Upper lobe of left lung (tissue), 6 donors: ENCODE results near the gene MAN1C1. TPM values are rescaled to one million over a fixed set of nuclear protein-coding genes. Genes with fewer than 3 reads are reported as not detected.
A peak's percentile ranks its signal among the peaks of the same experiment; 100 is the strongest.

Experiments
- ATAC-seq, 2 donors: fragments of 200-7000 bp; cut with Tn5 transposase; one replicate each; pipeline ENCODE4 v1.9.1; 2022; ENCODE audit warnings: mild to moderate bottlenecking in 2 of 2, moderate library complexity in 2 of 2; ENCODE audit not compliant: low FRiP score in 2 of 2
- DNase-seq, 2 donors: peaks; one replicate each; pipeline ENCODE4 v3.0.0-alpha.2; 2019 to 2020
- H3K27ac ChIP-seq, 4 donors: fragments of 200-600 bp; sonication (generic); one replicate each; pipeline ENCODE4 v1.5.1; 2016 to 2019
- H3K27me3 ChIP-seq, 4 donors: fragments of 200-600 bp; sonication (generic); one replicate each; pipeline ENCODE4 v1.5.1; 2017 to 2019
- H3K36me3 ChIP-seq, 4 donors: fragments of 200-600 bp; sonication (generic); one replicate each; pipeline ENCODE4 v1.5.1; 2016 to 2019
- H3K4me1 ChIP-seq, 4 donors: fragments of 200-600 bp; sonication (generic); one replicate each; pipeline ENCODE4 v1.5.1; 2018 to 2019
- H3K4me3 ChIP-seq, 4 donors: fragments of 200-600 bp; sonication (generic); one replicate each; pipeline ENCODE4 v1.5.1; 2017 to 2019; ENCODE audit warnings: mild to moderate bottlenecking in 2 of 4, moderate library complexity in 1 of 4
- H3K9me3 ChIP-seq, 4 donors: fragments of 200-600 bp; sonication (generic); one replicate each; pipeline ENCODE4 v1.5.1; 2018 to 2019
- CTCF ChIP-seq, 6 experiments: fragments of 450-650 bp in 4 of 6; fragments of 200-600 bp in 2 of 6; sonication (generic) in 2 of 6; IDR thresholded peaks; one replicate each; pipeline ENCODE4 v1.5.1; 2016 to 2019; ENCODE audit warnings: antibody characterized with exemption in 6 of 6
- EP300 ChIP-seq, 4 donors: sonication (generic); formaldehyde crosslinking; IDR thresholded peaks; one replicate each; pipeline ENCODE4 v1.5.1; 2017; ENCODE audit warnings: antibody characterized with exemption in 4 of 4, control low read depth in 2 of 4
- POLR2A ChIP-seq, 4 donors: fragments of 450-650 bp; IDR thresholded peaks; one replicate each; pipeline ENCODE4 v1.5.1; 2016 to 2017; ENCODE audit warnings: antibody characterized with exemption in 4 of 4, mild to moderate bottlenecking in 2 of 4
- POLR2AphosphoS5 ChIP-seq, 2 donors: sonication (generic); formaldehyde crosslinking; IDR thresholded peaks; one replicate each; pipeline ENCODE4 v1.5.1; 2017; ENCODE audit warnings: antibody characterized with exemption in 2 of 2
- WGBS, 2 donors: methylation state at CpG; one replicate each; pipeline ENCODE4 v1.1.5; 2017 to 2018; 5-methylcytosine and 5-hydroxymethylcytosine counted together
- total RNA-seq, 6 donors: library from RNA; depleted of rRNA in 4 of 6; stranded (reverse); fragments of >200 nt in 4 of 6; gene quantifications; one replicate each; pipeline versions ENCODE4 v1.1.0 to v1.2.1, GENCODE V29; 2016 to 2021
- donor health status: DM: no; HTN: no; CAD: no; lungs with moderate emphysema.
- donor health status: DM: no; HTN: yes; CAD: no; lungs with severe emphysema.

Gene MAN1C1
- total RNA-seq, 6 donors from 2014 or later = 5.3 to 32.5 (median 16.2) TPM

- WGBS, 2 donors = 19 to 22% methylated on average over 8 to 12 of the region's 12 CpGs
- no peak for DNase-seq
- peaks cover 43 to 79% (median 61%) of the 10 kb centered on the region in 4 donors for H3K4me1 ChIP-seq
- no peaks in the 10 kb centered on the region for H3K36me3 ChIP-seq
- H3K9me3 ChIP-seq = no peaks in the 10 kb centered on the region
- peak overlapping the region; percentile 79 to 90 (median 88) for H3K27ac ChIP-seq
- H3K27me3 ChIP-seq = no peaks in the 10 kb centered on the region
- peak in 1 of 2 donors; percentile 23 for TF ChIP-seq POLR2AphosphoS5 (IDR thresholded peaks at IDR 0.05)
- no peak for TF ChIP-seq EP300 (IDR thresholded peaks at IDR 0.05)
- no peak for TF ChIP-seq POLR2A (IDR thresholded peaks at IDR 0.05)
- peak overlapping the region in 3 of 4 donors; percentile 58 to 70 (median 67) for H3K4me3 ChIP-seq
- no peak for ATAC-seq
Observed at GRCh38 chr1:25799352-25799934, 182.9 kb downstream of the MAN1C1 start.

GRCh38 chr1:25799935-25800702 is 183.5 kb downstream of the MAN1C1 start, which contains the start of gene SELENON:
Gene SELENON, plus strand, starts transcription at chr1:25800193. Its CDS starts 38 bp downstream, at chr1:25800231.
- Histone ChIP-seq H3K36me3 (peaks cover 0 to 3% (median under 1%) of the 10 kb centered on the region in 4 donors), H3K27ac (peak within 1 kb of the TSS; percentile 79 to 90 (median 88)), H3K4me3 (peak within 1 kb of the TSS; percentile 40 to 77 (median 68)), H3K4me1 (peaks cover 49 to 85% (median 66%) of the 10 kb centered on the region in 4 donors), H3K9me3 (no peaks in the 10 kb centered on the region), H3K27me3 (no peaks in the 10 kb centered on the region)
- TF ChIP-seq CTCF (IDR thresholded peaks at IDR 0.05) = no peak
- TF ChIP-seq POLR2AphosphoS5 (IDR thresholded peaks at IDR 0.05) = peak in 1 of 2 donors; percentile 57
- TF ChIP-seq POLR2A (IDR thresholded peaks at IDR 0.05) = peak in 1 of 4 donors; percentile 51
- peak; percentile 52 to 80 for ATAC-seq
- 0 to 1% methylated on average over 1 to 27 of the region's 91 CpGs for WGBS, 2 donors
- DNase-seq = peak; percentile 79 to 91

- Histone ChIP-seq H3K4me1 (peaks cover 55 to 92% (median 71%) of the 10 kb centered on the region in 4 donors), H3K36me3 (peaks cover 0 to 9% (median 2%) of the 10 kb centered on the region in 4 donors), H3K27ac (peak overlapping the region; percentile 68 to 89 (median 83)), H3K27me3 (no peaks in the 10 kb centered on the region), H3K9me3 (no peaks in the 10 kb centered on the region), H3K4me3 (peak overlapping the region; percentile 40 to 77 (median 68))
- WGBS, 2 donors = 54% methylated on average over 13 to 15 of the region's 15 CpGs
- peak in 1 of 2 donors; percentile 9 for ATAC-seq
- TF ChIP-seq POLR2AphosphoS5 (IDR thresholded peaks at IDR 0.05) (no peak), EP300 (IDR thresholded peaks at IDR 0.05) (no peak), CTCF (IDR thresholded peaks at IDR 0.05) (no peak), POLR2A (IDR thresholded peaks at IDR 0.05) (no peak)
- DNase-seq = no peak
Observed at GRCh38 chr1:25800703-25801377, 184.2 kb downstream of the MAN1C1 start.

- Histone ChIP-seq H3K36me3 (peaks cover 0 to 28% (median 9%) of the 10 kb centered on the region in 4 donors), H3K4me3 (no peak overlapping the region), H3K9me3 (no peaks in the 10 kb centered on the region), H3K4me1 (peaks cover 62 to 92% (median 77%) of the 10 kb centered on the region in 4 donors), H3K27me3 (no peaks in the 10 kb centered on the region), H3K27ac (no peak overlapping the region)
- TF ChIP-seq POLR2AphosphoS5 (IDR thresholded peaks at IDR 0.05) (no peak), POLR2A (IDR thresholded peaks at IDR 0.05) (no peak), CTCF (IDR thresholded peaks at IDR 0.05) (no peak), EP300 (IDR thresholded peaks at IDR 0.05) (no peak)
- ATAC-seq = no peak
- DNase-seq = no peak
- 55 to 83% methylated on average over 5 to 6 of the region's 6 CpGs for WGBS, 2 donors
Observed at GRCh38 chr1:25802915-25803314, 186.3 kb downstream of the MAN1C1 start.

- TF ChIP-seq EP300 (IDR thresholded peaks at IDR 0.05) = no peak
- TF ChIP-seq POLR2A (IDR thresholded peaks at IDR 0.05) = no peak
- no peak for TF ChIP-seq POLR2AphosphoS5 (IDR thresholded peaks at IDR 0.05)
- no peak for TF ChIP-seq CTCF (IDR thresholded peaks at IDR 0.05)
- Histone ChIP-seq H3K9me3 (no peaks in the 10 kb centered on the region), H3K4me1 (peaks cover 62 to 89% (median 73%) of the 10 kb centered on the region in 4 donors), H3K4me3 (no peak overlapping the region), H3K27ac (no peak overlapping the region), H3K36me3 (peaks cover 0 to 31% (median 13%) of the 10 kb centered on the region in 4 donors), H3K27me3 (no peaks in the 10 kb centered on the region)
- ATAC-seq (no peak), DNase-seq (no peak)
- 92% methylated on average over 1 of the region's 1 CpG for WGBS, 2 donors
Observed at GRCh38 chr1:25803368-25803767, 186.8 kb downstream of the MAN1C1 start.
